HL-60 (cell line): ENCODE measurements around the gene PTK7.

Experiments used
- DNase-seq, 2 experiments: peaks; one replicate each; pipeline ENCODE4 v3.0.0-alpha.2; 2010 to 2020; ENCODE audit warnings: low read depth in 1 of 2, low spot score in 1 of 2
- H3K27ac ChIP-seq: fragments of 250-450 bp; sonication (Bioruptor Pico); replicated peaks from 2 replicates; pipeline ENCODE4 v1.5.1; 2020; ENCODE audit warnings: mild to moderate bottlenecking, moderate library complexity
- H3K27me3 ChIP-seq: fragments of 250-450 bp; sonication (Bioruptor Pico); 2 replicates; pipeline ENCODE4 v1.5.1; 2021; ENCODE audit warnings: mild to moderate bottlenecking, moderate library complexity; ENCODE audit not compliant: insufficient read depth, poor library complexity, severe bottlenecking
- H3K4me3 ChIP-seq: replicated peaks from 2 replicates; pipeline ENCODE4 v1.5.1; 2011; ENCODE audit warnings: mild to moderate bottlenecking, control low read depth, low read length; ENCODE audit not compliant: insufficient read depth
- GABPA ChIP-seq: IDR thresholded peaks from 2 replicates; pipeline ENCODE4 v1.6.1; 2012; ENCODE audit warnings: low read depth
- POLR2AphosphoS5 ChIP-seq: IDR thresholded peaks from 2 replicates; pipeline ENCODE4 v1.6.1; 2012; ENCODE audit warnings: low read depth
- SPI1 ChIP-seq: IDR thresholded peaks from 2 replicates; pipeline ENCODE4 v1.6.1; 2012; ENCODE audit warnings: low read depth, mild to moderate bottlenecking, borderline replicate concordance
- TF ChIP-seq, protein P1 (sequence below): IDR thresholded peaks from one replicate; pipeline ENCODE4 v1.5.1; 2011; ENCODE audit warnings: low read length, control low read depth, inconsistent platforms; ENCODE audit not compliant: insufficient read depth
- TF ChIP-seq, protein P2 (sequence below): IDR thresholded peaks from 2 replicates; pipeline ENCODE4 v1.6.1; 2012; ENCODE audit warnings: low read depth; ENCODE audit not compliant: insufficient replicate concordance

Gene PTK7

DNA sequence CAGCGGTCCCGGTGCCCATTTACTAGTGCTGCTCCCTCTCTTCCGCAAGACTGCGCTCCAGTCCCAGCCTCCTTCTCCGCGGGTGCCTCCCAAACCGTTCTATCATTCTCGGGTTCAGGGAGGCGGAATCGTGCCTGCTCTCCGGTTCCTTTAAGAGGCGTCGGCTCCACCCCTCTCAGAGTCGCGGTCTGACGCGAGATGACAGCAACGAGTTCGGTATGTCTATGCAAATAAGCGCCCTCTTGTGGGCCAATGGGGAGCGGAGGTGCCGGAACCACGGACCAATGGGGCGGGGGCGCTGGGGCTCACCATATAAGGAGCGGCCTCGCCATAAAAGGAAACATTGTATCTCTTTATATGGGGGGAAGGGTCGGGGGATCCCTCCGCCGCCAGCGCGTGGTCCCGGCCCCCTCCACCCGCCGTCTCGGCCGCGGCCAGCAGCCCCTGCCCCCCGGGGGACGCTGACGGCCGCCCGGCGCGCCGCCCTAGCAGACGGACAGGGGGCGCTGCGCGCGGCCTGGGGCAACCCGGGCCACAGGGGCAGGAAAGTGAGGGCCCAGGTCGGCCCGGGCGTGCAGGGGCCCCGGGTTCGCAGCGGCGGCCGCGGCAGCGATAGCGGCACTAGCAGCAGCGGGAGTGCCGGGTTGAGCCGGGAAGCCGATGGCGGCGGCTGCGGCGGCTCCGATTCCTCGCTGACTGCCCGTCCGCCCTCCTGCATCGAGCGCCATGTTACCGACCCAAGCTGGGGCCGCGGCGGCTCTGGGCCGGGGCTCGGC lies 95.0 kb downstream of the PTK7 start, which contains the start of gene SRF:
TSS of gene SRF (plus strand) at position 339 of the 776 bp plus-strand sequence. CDS start at position 727, 388 bp downstream.
- peak within 1 kb of the TSS; percentile 79 for H3K27ac ChIP-seq
- peak; percentile 70 for TF ChIP-seq POLR2AphosphoS5
- TF ChIP-seq, protein P1, sequence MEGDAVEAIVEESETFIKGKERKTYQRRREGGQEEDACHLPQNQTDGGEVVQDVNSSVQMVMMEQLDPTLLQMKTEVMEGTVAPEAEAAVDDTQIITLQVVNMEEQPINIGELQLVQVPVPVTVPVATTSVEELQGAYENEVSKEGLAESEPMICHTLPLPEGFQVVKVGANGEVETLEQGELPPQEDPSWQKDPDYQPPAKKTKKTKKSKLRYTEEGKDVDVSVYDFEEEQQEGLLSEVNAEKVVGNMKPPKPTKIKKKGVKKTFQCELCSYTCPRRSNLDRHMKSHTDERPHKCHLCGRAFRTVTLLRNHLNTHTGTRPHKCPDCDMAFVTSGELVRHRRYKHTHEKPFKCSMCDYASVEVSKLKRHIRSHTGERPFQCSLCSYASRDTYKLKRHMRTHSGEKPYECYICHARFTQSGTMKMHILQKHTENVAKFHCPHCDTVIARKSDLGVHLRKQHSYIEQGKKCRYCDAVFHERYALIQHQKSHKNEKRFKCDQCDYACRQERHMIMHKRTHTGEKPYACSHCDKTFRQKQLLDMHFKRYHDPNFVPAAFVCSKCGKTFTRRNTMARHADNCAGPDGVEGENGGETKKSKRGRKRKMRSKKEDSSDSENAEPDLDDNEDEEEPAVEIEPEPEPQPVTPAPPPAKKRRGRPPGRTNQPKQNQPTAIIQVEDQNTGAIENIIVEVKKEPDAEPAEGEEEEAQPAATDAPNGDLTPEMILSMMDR: no peak
- TF ChIP-seq, protein P2, sequence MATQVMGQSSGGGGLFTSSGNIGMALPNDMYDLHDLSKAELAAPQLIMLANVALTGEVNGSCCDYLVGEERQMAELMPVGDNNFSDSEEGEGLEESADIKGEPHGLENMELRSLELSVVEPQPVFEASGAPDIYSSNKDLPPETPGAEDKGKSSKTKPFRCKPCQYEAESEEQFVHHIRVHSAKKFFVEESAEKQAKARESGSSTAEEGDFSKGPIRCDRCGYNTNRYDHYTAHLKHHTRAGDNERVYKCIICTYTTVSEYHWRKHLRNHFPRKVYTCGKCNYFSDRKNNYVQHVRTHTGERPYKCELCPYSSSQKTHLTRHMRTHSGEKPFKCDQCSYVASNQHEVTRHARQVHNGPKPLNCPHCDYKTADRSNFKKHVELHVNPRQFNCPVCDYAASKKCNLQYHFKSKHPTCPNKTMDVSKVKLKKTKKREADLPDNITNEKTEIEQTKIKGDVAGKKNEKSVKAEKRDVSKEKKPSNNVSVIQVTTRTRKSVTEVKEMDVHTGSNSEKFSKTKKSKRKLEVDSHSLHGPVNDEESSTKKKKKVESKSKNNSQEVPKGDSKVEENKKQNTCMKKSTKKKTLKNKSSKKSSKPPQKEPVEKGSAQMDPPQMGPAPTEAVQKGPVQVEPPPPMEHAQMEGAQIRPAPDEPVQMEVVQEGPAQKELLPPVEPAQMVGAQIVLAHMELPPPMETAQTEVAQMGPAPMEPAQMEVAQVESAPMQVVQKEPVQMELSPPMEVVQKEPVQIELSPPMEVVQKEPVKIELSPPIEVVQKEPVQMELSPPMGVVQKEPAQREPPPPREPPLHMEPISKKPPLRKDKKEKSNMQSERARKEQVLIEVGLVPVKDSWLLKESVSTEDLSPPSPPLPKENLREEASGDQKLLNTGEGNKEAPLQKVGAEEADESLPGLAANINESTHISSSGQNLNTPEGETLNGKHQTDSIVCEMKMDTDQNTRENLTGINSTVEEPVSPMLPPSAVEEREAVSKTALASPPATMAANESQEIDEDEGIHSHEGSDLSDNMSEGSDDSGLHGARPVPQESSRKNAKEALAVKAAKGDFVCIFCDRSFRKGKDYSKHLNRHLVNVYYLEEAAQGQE: peak; percentile 36
- peak; percentile 98 to 100 for DNase-seq
- peak within 1 kb of the TSS; percentile 92 for H3K4me3 ChIP-seq
- no peaks in the 10 kb centered on the region for H3K27me3 ChIP-seq

DNA sequence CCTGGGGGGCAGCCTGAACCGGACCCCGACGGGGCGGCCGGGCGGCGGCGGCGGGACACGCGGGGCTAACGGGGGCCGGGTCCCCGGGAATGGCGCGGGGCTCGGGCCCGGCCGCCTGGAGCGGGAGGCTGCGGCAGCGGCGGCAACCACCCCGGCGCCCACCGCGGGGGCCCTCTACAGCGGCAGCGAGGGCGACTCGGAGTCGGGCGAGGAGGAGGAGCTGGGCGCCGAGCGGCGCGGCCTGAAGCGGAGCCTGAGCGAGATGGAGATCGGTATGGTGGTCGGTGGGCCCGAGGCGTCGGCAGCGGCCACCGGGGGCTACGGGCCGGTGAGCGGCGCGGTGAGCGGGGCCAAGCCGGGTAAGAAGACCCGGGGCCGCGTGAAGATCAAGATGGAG lies 95.6 kb downstream of the PTK7 start:
- Histone ChIP-seq H3K27ac (peak overlapping the region; percentile 74), H3K4me3 (peak overlapping the region; percentile 92), H3K27me3 (no peaks in the 10 kb centered on the region)
- TF ChIP-seq SPI1 (no peak), POLR2AphosphoS5 (no peak), GABPA (no peak)
- TF ChIP-seq, protein P1: no peak
- TF ChIP-seq, protein P2: no peak
- peak in 1 of 2 experiments; percentile 4 for DNase-seq

DNA sequence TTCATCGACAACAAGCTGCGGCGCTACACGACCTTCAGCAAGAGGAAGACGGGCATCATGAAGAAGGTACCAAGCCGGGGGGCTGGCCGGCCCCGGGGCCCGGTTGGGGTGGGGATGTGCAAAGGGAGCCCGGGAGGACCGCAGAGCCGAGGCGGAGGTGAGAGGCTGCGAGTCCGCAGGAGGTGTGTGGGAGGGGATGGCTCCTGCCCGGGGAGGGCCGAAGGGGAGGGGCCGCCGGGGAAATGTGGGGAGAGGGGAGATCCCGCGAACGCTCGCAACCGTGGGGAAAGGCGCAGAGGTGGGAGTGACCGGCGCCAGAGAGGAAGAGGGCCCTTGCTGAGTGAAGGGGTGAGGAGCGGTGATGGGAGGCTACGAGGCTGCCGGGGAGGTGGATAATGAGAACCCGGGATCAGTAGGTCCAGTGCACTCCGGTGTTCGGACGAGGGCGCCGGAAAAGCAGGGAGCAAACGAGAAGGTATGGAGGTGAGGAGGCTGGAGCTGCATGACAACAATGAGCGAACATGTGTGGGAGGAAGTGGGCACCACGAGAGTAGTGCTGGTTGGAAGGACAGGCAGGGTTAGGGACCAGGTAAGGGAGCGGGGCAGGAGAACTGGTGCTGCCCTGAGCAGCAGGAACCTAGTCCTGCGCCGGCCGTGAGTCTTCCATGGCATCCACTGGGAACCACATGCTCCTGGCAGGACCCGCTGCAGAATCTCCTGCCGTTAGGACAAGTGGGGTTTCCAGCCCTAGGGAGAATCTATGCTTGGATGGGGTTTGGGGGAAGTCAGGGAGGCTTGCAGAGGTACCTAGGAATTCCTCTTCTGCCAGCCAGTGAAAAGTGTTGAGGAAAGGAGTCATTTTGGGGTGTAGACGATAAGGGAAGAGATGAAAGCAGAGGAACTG lies 96.2 kb downstream of the PTK7 start:
- DNase-seq: peak; percentile 53 to 62
- no peak for TF ChIP-seq GABPA
- TF ChIP-seq, protein P2: no peak
- peak; percentile 51; the same call in 1 of the 2 replicates for TF ChIP-seq SPI1
- H3K27me3 ChIP-seq: no peaks in the 10 kb centered on the region
- peak overlapping the region; percentile 74 for H3K27ac ChIP-seq
- H3K4me3 ChIP-seq: peak overlapping the region; percentile 92
